AG04450 (cell line): Measurements from ENCODE around the gene LRRFIP2. TPM values are rescaled to one million over a fixed set of nuclear protein-coding genes. Genes with fewer than 3 reads are reported as not detected.

Source experiments
- CTCF ChIA-PET: fragments of 300-600, 350-600 bp; formaldehyde crosslinking; extraction: SDS; loops from one replicate; lab custom pipeline; 2022; ENCODE audit warnings: antibody characterized with exemption, inconsistent platforms; lab: Charles Lee
- POLR2A ChIA-PET: fragments of 350-600 bp; formaldehyde crosslinking; extraction: SDS; loops from one replicate; lab custom pipeline; 2021; ENCODE audit warnings: antibody characterized with exemption, inconsistent platforms; lab: Yijun Ruan, JAX
- DNase-seq: peaks from one replicate; pipeline ENCODE4 v3.0.0-alpha.2; 2011; ENCODE audit warnings: low read depth, low spot score
- H3K27ac ChIP-seq: one replicate; pipeline ENCODE4 v1.5.1; 2012; ENCODE audit warnings: low read depth, low read length, control low read depth
- H3K27me3 ChIP-seq: one replicate; pipeline ENCODE4 v1.6.0; 2012; ENCODE audit warnings: low read length; ENCODE audit not compliant: control insufficient read depth, insufficient read depth
- H3K4me3 ChIP-seq: 2 replicates; pipeline ENCODE4 v1.5.1; 2011; ENCODE audit warnings: mild to moderate bottlenecking, low read depth, low read length, control low read depth
- H3K9me3 ChIP-seq: 2 replicates; pipeline ENCODE4 v1.5.1; 2012; ENCODE audit warnings: low read length; ENCODE audit not compliant: control insufficient read depth, insufficient read depth
- polyA plus RNA-seq: library from polyadenylated mRNA; depleted of rRNA; stranded (reverse); fragments of >200 nt; gene quantifications from 2 replicates; pipeline ENCODE4 v1.2.3, GENCODE V29; 2011
- TF ChIP-seq, protein P1 (sequence below): IDR thresholded peaks from 2 replicates; pipeline ENCODE4 v1.5.1; 2011; ENCODE audit warnings: low read depth, low read length, control low read depth, inconsistent platforms

The LRRFIP2 gene
- polyA plus RNA-seq, 1 experiment: 52.7 TPM

GRCh38 chr3:37130448-37130847 lies 43.9 kb downstream of the LRRFIP2 start:
- DNase-seq: no peak
- CTCF ChIA-PET: no interaction called here
- Histone ChIP-seq H3K27ac (no peak overlapping the region), H3K9me3 (no peaks in the 10 kb centered on the region), H3K4me3 (no peak overlapping the region), H3K27me3 (no peaks in the 10 kb centered on the region)
- TF ChIP-seq, protein P1, sequence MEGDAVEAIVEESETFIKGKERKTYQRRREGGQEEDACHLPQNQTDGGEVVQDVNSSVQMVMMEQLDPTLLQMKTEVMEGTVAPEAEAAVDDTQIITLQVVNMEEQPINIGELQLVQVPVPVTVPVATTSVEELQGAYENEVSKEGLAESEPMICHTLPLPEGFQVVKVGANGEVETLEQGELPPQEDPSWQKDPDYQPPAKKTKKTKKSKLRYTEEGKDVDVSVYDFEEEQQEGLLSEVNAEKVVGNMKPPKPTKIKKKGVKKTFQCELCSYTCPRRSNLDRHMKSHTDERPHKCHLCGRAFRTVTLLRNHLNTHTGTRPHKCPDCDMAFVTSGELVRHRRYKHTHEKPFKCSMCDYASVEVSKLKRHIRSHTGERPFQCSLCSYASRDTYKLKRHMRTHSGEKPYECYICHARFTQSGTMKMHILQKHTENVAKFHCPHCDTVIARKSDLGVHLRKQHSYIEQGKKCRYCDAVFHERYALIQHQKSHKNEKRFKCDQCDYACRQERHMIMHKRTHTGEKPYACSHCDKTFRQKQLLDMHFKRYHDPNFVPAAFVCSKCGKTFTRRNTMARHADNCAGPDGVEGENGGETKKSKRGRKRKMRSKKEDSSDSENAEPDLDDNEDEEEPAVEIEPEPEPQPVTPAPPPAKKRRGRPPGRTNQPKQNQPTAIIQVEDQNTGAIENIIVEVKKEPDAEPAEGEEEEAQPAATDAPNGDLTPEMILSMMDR: no peak
- POLR2A ChIA-PET: no interaction called here

DNA sequence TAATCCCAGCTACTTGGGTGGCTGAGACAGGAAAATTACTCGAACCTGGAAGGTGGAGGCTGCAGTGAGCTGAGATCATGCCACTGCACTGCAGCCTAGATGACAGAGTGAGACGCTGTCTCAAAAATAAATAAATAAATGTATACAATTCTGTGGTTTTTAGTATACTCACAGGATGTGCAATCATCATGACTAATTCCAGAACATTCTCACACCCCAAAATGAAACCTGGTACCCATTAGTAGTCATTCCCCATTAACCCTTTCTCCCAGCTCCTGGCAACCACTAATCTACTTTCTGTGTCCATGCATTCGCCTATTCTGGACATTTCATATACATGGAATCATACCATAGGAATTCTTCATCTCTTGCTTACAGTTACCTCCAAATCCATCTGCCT lies 44.5 kb downstream of the LRRFIP2 start:
- Histone ChIP-seq H3K4me3 (no peak overlapping the region), H3K9me3 (no peaks in the 10 kb centered on the region), H3K27me3 (no peaks in the 10 kb centered on the region), H3K27ac (no peak overlapping the region)
- no peak for DNase-seq
- TF ChIP-seq, protein P1: no peak
- POLR2A ChIA-PET: no interaction called here
- CTCF ChIA-PET: no interaction called here

DNA sequence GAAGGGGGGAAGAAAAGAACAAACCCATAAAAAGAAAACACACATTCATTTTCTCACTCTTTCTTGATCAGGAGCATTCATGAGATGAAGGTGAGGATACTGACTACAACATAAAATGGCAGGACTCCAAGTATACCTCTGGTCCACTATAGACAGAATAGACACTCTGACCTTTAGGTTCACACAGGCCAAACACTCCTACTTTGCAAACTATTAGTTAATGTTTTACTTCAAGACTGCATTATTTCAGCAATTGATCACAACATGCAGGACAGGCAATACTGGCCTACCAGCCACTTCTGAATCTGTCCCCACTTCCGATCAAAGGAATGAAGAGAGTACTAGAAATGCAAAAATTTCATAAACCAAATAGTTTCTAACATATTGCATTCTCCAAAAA lies 47.0 kb downstream of the LRRFIP2 start:
- TF ChIP-seq, protein P1: no peak
- no peaks in the 10 kb centered on the region for H3K27me3 ChIP-seq
- DNase-seq: no peak
- H3K9me3 ChIP-seq: no peaks in the 10 kb centered on the region
- ChIA-PET CTCF (interaction anchor here (0.7 to 1.2 kb wide), 2 partner anchors 9 to 28 kb away, joined by 3 to 4 read pairs; no protein-coding TSS in a partner anchor), POLR2A (no interaction called here)
- H3K4me3 ChIP-seq: no peak overlapping the region
- no peak overlapping the region for H3K27ac ChIP-seq

- no peak for DNase-seq
- H3K4me3 ChIP-seq: no peak overlapping the region
- ChIA-PET CTCF (no interaction called here), POLR2A (no interaction called here)
- TF ChIP-seq, protein P1: no peak
- no peak overlapping the region for H3K27ac ChIP-seq
- H3K9me3 ChIP-seq: no peaks in the 10 kb centered on the region
- H3K27me3 ChIP-seq: no peaks in the 10 kb centered on the region
These were observed 47.5 kb downstream of the LRRFIP2 start for GRCh38 chr3:37126856-37127255.

GRCh38 chr3:37125195-37126073 lies 48.9 kb downstream of the LRRFIP2 start:
- DNase-seq: no peak
- ChIA-PET POLR2A (no interaction called here), CTCF (interaction anchor here (0.7 kb wide), 1 partner anchor 1162 kb away, joined by 3 read pairs; no protein-coding TSS in a partner anchor)
- Histone ChIP-seq H3K27me3 (no peaks in the 10 kb centered on the region), H3K4me3 (no peak overlapping the region), H3K9me3 (no peaks in the 10 kb centered on the region), H3K27ac (no peak overlapping the region)
- TF ChIP-seq, protein P1: no peak
